ENCODE measurements around the gene NDUFS2.

Gene NDUFS2

DNA sequence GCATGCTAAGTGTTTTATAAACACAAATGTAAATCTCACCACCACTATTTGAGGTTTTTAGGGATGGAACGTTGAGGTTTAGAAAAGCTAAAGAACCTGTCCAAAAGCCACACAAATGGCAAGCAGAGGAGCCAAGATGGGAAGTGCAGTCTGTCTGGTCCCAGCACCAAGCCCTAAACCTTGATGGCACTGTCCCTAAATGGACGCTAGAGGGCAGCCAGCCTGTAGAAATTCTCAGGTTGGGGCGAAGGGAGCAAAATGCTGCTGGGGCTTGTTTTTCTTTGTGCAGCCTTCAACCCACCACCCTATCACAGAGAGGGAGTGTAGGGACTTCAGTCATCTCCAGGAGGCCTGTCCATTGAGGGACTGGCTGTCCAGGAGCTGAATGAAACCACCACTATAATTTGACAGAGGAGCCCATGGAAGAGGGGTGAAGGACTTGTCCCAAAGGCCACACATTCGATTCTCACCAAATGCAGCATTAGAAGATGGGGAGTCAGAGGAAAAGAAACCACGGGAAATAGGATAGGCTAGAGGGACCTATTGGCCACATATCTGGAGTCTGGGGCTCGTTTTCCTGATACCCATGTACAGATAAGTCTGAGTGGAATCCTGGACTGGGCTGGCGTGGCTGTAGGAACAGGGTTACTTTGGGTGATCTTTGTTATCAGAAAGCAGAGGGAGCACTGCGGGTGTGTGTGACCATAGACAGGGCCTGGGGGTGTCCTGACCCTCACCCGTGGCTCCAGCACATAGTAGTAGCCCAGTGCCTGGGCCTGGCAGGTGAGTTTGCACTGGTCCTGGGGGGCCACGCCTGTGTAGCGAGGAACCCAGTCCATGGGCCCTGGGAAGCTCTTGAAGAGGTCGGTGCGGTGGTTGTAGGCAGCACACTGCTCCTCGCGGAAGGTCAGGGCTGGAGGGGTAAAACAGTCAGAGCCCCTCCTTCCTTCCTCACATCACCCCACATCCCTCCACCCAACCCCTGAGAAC, 9.4 kb upstream of the NDUFS2 start:
- no peak for TF ChIP-seq FOXP2 (optimal IDR thresholded peaks at IDR 0.05; ENCODE audit: borderline replicate concordance, extremely low read depth, extremely low read length, insufficient read depth)
- no peak for TF ChIP-seq REST (IDR thresholded peaks at IDR 0.05; ENCODE audit: insufficient read depth in 1 of 2, low read depth in 2 of 2, low read length in 2 of 2)
- no peak for TF ChIP-seq TAF1 (IDR thresholded peaks at IDR 0.05; ENCODE audit: borderline replicate concordance, insufficient read depth, low read length)

- TF ChIP-seq POLR2AphosphoS5 (IDR thresholded peaks at IDR 0.05; ENCODE audit: low read depth, low read length) (no peak), SIN3A (IDR thresholded peaks at IDR 0.05; ENCODE audit: borderline replicate concordance, insufficient read depth, low read length) (no peak), FOXP2 (optimal IDR thresholded peaks at IDR 0.05; ENCODE audit: borderline replicate concordance, extremely low read depth, extremely low read length, insufficient read depth) (no peak), REST (IDR thresholded peaks at IDR 0.05; ENCODE audit: insufficient read depth in 1 of 2, low read depth in 2 of 2, low read length in 2 of 2) (no peak), TAF1 (IDR thresholded peaks at IDR 0.05; ENCODE audit: borderline replicate concordance, insufficient read depth, low read length) (no peak)
Measured at GRCh38 chr1:161193561-161194235, 8.5 kb upstream of the NDUFS2 start.

DNA sequence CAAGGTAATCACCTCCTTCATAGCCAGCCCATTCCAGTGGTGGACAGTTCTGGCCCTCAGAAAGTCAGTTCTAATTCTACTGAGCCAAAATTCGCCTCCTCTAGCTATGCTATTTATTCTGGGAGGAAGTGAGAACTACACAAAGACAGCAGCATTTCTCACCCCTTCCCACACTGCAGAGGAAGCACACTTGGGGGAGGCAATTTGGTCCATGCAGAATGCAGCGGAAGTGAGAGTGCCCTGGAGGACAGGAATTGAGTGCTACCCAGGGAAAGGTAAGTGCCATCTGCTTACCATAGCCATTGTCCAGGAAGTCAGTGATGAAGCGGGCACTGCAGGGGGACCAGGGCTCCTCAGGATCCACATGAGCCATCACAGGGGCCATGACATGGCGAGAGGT, 7.0 kb upstream of the NDUFS2 start:
- TF ChIP-seq REST (IDR thresholded peaks at IDR 0.05; ENCODE audit: insufficient read depth in 1 of 2, low read depth in 2 of 2, low read length in 2 of 2) (no peak), SIN3A (IDR thresholded peaks at IDR 0.05; ENCODE audit: borderline replicate concordance, insufficient read depth, low read length) (no peak), POLR2AphosphoS5 (IDR thresholded peaks at IDR 0.05; ENCODE audit: low read depth, low read length) (no peak), TAF1 (IDR thresholded peaks at IDR 0.05; ENCODE audit: borderline replicate concordance, insufficient read depth, low read length) (no peak), FOXP2 (optimal IDR thresholded peaks at IDR 0.05; ENCODE audit: borderline replicate concordance, extremely low read depth, extremely low read length, insufficient read depth) (no peak)

DNA sequence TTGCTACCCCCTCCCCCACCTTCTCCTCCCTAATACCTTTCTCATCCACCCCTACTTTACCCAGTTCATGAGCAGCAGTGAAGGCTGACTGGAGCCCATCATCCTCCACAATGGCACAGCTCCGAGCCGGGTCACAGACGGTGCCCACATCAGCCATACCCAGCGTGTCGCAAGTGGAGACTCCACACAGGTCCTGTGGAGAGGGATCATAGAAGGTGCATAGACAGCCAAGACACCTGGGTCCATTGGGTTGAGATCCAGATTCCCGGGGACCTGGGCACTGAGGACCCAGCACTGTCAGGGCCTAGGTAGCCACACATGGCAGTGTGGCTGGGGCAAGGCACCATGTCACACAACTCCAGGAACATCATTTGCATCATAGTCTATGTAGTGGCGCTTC, 6.1 kb upstream of the NDUFS2 start:
- TF ChIP-seq FOXP2 (optimal IDR thresholded peaks at IDR 0.05; ENCODE audit: borderline replicate concordance, extremely low read depth, extremely low read length, insufficient read depth) (no peak), POLR2AphosphoS5 (IDR thresholded peaks at IDR 0.05; ENCODE audit: low read depth, low read length) (no peak), TAF1 (IDR thresholded peaks at IDR 0.05; ENCODE audit: borderline replicate concordance, insufficient read depth, low read length) (no peak), REST (IDR thresholded peaks at IDR 0.05; ENCODE audit: insufficient read depth in 1 of 2, low read depth in 2 of 2, low read length in 2 of 2) (no peak), SIN3A (IDR thresholded peaks at IDR 0.05; ENCODE audit: borderline replicate concordance, insufficient read depth, low read length) (no peak)

Data from PFSK-1 (cell line).